H1 (cell line): ENCODE measurements around the gene TMEM59L. TPM values are rescaled to one million over a fixed set of nuclear protein-coding genes. Genes with fewer than 3 reads are reported as not detected.

Experiments
- CTCF ChIA-PET: fragments of 300-600 bp; sonication (Branson Sonifier 250); formaldehyde crosslinking; loops from one replicate; lab custom pipeline; 2021; ENCODE audit not compliant: partially characterized antibody; lab: Charles Lee
- POLR2A ChIA-PET: fragments of 300-600 bp; sonication (Branson Sonifier 250); formaldehyde crosslinking; loops from one replicate; lab custom pipeline; 2021; ENCODE audit warnings: inconsistent platforms; ENCODE audit not compliant: partially characterized antibody; lab: Charles Lee
- DNase-seq, 2 experiments: peaks; one replicate each; pipeline versions ENCODE4 v3.0.0 to v3.0.0-alpha.2; 2010 to 2022; ENCODE audit warnings: low spot score in 2 of 2, low read depth in 1 of 2, mixed read lengths in 1 of 2
- FAIRE-seq: peaks from 2 replicates; lab custom pipeline; 2011; peaks lifted over from hg19 to GRCh38; lab: Jason Lieb, UNC
- H2AFZ ChIP-seq: 2 replicates; pipeline ENCODE4 v1.8.1; 2012; ENCODE audit warnings: low read length, inconsistent platforms
- H2AK5ac ChIP-seq: 2 replicates; pipeline ENCODE4 v1.6.1; 2013; ENCODE audit warnings: low read depth, low read length
- H2BK120ac ChIP-seq: replicated peaks from 2 replicates; pipeline ENCODE3; 2013; ENCODE audit warnings: low read depth, low read length, inconsistent platforms
- H2BK12ac ChIP-seq: 2 replicates; pipeline ENCODE4 v1.6.1; 2013; ENCODE audit warnings: low read depth, low read length
- H2BK15ac ChIP-seq: 2 replicates; pipeline ENCODE4 v1.6.1; 2013; ENCODE audit warnings: low read length
- H2BK20ac ChIP-seq: 2 replicates; pipeline ENCODE4 v1.6.1; 2013; ENCODE audit warnings: low read length
- H2BK5ac ChIP-seq: 2 replicates; pipeline ENCODE4 v1.6.1; 2013; ENCODE audit warnings: low read depth, low read length
- H3K14ac ChIP-seq: 2 replicates; pipeline ENCODE4 v1.6.1; 2013; ENCODE audit warnings: inconsistent platforms; ENCODE audit not compliant: insufficient read length
- H3K18ac ChIP-seq: 2 replicates; pipeline ENCODE4 v1.6.1; 2013; ENCODE audit warnings: low read length; ENCODE audit errors: extremely low read depth
- H3K23ac ChIP-seq: 2 replicates; pipeline ENCODE4 v1.6.1; 2013; ENCODE audit warnings: inconsistent platforms; ENCODE audit not compliant: insufficient read length
- H3K23me2 ChIP-seq: 2 replicates; pipeline ENCODE4 v1.6.1; 2013; ENCODE audit warnings: low read depth, low read length
- H3K27ac ChIP-seq: 2 replicates; pipeline ENCODE4 v1.6.1; 2011; ENCODE audit warnings: low read depth, low read length, inconsistent platforms
- H3K27me3 ChIP-seq, 4 experiments: replicated peaks in 1 of 4; 1 replicate in 1 of 4; 2 replicates in 3 of 4; pipeline versions ENCODE4 v1.6.1 to v1.8.1; 2011 to 2013; ENCODE audit warnings: low read length in 3 of 4, mild to moderate bottlenecking in 3 of 4, inconsistent platforms in 2 of 4, mixed read lengths in 2 of 4, moderate library complexity in 1 of 4; ENCODE audit not compliant: control insufficient read depth in 3 of 4, insufficient read depth in 3 of 4; ENCODE audit errors: extremely low read depth in 1 of 4
- H3K36me3 ChIP-seq, 4 experiments: 2 replicates each; pipeline versions ENCODE4 v1.6.1 to v1.8.1; 2011 to 2013; ENCODE audit warnings: mild to moderate bottlenecking in 4 of 4, low read length in 3 of 4, moderate library complexity in 2 of 4, control low read depth in 1 of 4, inconsistent platforms in 1 of 4; ENCODE audit not compliant: insufficient read depth in 4 of 4, control insufficient read depth in 2 of 4
- H3K4ac ChIP-seq: replicated peaks from 2 replicates; pipeline ENCODE3; 2013; ENCODE audit warnings: low read length, low read depth, mixed read lengths, inconsistent platforms; ENCODE audit not compliant: insufficient read length
- H3K4me1 ChIP-seq, 4 experiments: replicated peaks in 1 of 4; 1 replicate in 1 of 4; 2 replicates in 3 of 4; pipeline versions ENCODE4 v1.6.1 to v1.8.1; 2011 to 2013; ENCODE audit warnings: low read length in 3 of 4, inconsistent platforms in 2 of 4, mixed read lengths in 1 of 4; ENCODE audit not compliant: insufficient read depth in 4 of 4, control insufficient read depth in 3 of 4
- H3K4me2 ChIP-seq, 2 experiments: 2 replicates each; pipeline versions ENCODE4 v1.6.1 to v1.8.1; 2011 to 2013; ENCODE audit warnings: low read depth in 2 of 2, low read length in 2 of 2, control low read depth in 1 of 2, inconsistent platforms in 1 of 2, mild to moderate bottlenecking in 1 of 2; ENCODE audit not compliant: insufficient read depth in 1 of 2
- H3K4me3 ChIP-seq, 4 experiments: fragments of 200-600, 300-600 bp in 1 of 4; sonication (generic), shearing (Covaris generic), sonication (Bioruptor Twin) in 1 of 4; 2 replicates each; pipeline versions ENCODE4 v1.5.1 to v1.8.1; 2011 to 2016; ENCODE audit warnings: low read length in 4 of 4, low read depth in 3 of 4, control low read depth in 2 of 4, inconsistent platforms in 2 of 4, mild to moderate bottlenecking in 2 of 4, mixed read lengths in 1 of 4, moderate library complexity in 1 of 4; ENCODE audit not compliant: insufficient read depth in 2 of 4; ENCODE audit errors: extremely low read depth in 1 of 4
- H3K56ac ChIP-seq: replicated peaks from 2 replicates; pipeline ENCODE3; 2013; ENCODE audit warnings: low read depth, mild to moderate bottlenecking, mixed read lengths, low read length, inconsistent platforms; ENCODE audit not compliant: insufficient read length
- H3K79me1 ChIP-seq: 2 replicates; pipeline ENCODE4 v1.6.1; 2013; ENCODE audit warnings: low read depth, low read length, control low read depth
- H3K79me2 ChIP-seq, 2 experiments: 2 replicates each; pipeline versions ENCODE4 v1.6.1 to v1.8.1; 2012 to 2013; ENCODE audit warnings: low read length in 2 of 2, mild to moderate bottlenecking in 2 of 2, inconsistent platforms in 1 of 2; ENCODE audit not compliant: insufficient read depth in 2 of 2, control insufficient read depth in 1 of 2
- H3K9ac ChIP-seq, 4 experiments: replicated peaks in 1 of 4; 1 replicate in 1 of 4; 2 replicates in 3 of 4; pipeline versions ENCODE4 v1.6.1 to v1.8.1; 2011 to 2013; ENCODE audit warnings: low read depth in 3 of 4, low read length in 3 of 4, control low read depth in 2 of 4, mild to moderate bottlenecking in 2 of 4, moderate library complexity in 2 of 4, inconsistent platforms in 1 of 4; ENCODE audit errors: extremely low read depth in 1 of 4
- H3K9me3 ChIP-seq, 2 experiments: 2 replicates each; pipeline versions ENCODE4 v1.6.1 to v1.8.1; 2012 to 2013; ENCODE audit warnings: mild to moderate bottlenecking in 2 of 2, moderate library complexity in 2 of 2, control low read depth in 1 of 2, inconsistent platforms in 1 of 2, low read depth in 1 of 2, low read length in 1 of 2, mixed read lengths in 1 of 2; ENCODE audit not compliant: insufficient read depth in 2 of 2
- H4K20me1 ChIP-seq, 2 experiments: replicated peaks in 1 of 2; 2 replicates each; pipeline versions ENCODE3 to v1.8.1; 2011 to 2013; ENCODE audit warnings: inconsistent platforms in 2 of 2, low read length in 2 of 2, mild to moderate bottlenecking in 1 of 2; ENCODE audit not compliant: insufficient read depth in 2 of 2, control insufficient read depth in 1 of 2
- H4K5ac ChIP-seq: 2 replicates; pipeline ENCODE4 v1.6.1; 2013; ENCODE audit warnings: low read length, low read depth, mixed read lengths, inconsistent platforms; ENCODE audit not compliant: insufficient read length
- H4K8ac ChIP-seq: 2 replicates; pipeline ENCODE4 v1.8.0; 2013; ENCODE audit warnings: mild to moderate bottlenecking, moderate library complexity, low read length, inconsistent platforms; ENCODE audit not compliant: insufficient read depth; ENCODE audit errors: extremely low read depth
- H4K91ac ChIP-seq: replicated peaks from 2 replicates; pipeline ENCODE3; 2013; ENCODE audit warnings: low read length, mixed read lengths, inconsistent platforms; ENCODE audit not compliant: insufficient read length
- BACH1 ChIP-seq: IDR thresholded peaks from 2 replicates; pipeline ENCODE4 v1.6.1; 2012; ENCODE audit warnings: low read length, improper control_type of control experiment
- CBX8 ChIP-seq: fragments of 300-800, 300-1000 bp; sonication (generic); IDR thresholded peaks from 2 replicates; pipeline ENCODE4 v1.7.1; 2016; ENCODE audit warnings: low read depth, low read length, borderline replicate concordance
- CREB1 ChIP-seq: IDR thresholded peaks from 2 replicates; pipeline ENCODE4 v1.6.1; 2012; ENCODE audit warnings: inconsistent platforms
- GABPA ChIP-seq: IDR thresholded peaks from 2 replicates; pipeline ENCODE4 v1.6.1; 2011; ENCODE audit warnings: mild to moderate bottlenecking, low read length, moderate library complexity, borderline replicate concordance; ENCODE audit not compliant: insufficient read depth
- GTF2F1 ChIP-seq: IDR thresholded peaks from 2 replicates; pipeline ENCODE4 v1.6.1; 2012; ENCODE audit warnings: low read depth, low read length, improper control_type of control experiment, borderline replicate concordance
- HDAC2 ChIP-seq, 2 experiments: fragments of 300-600 bp in 1 of 2; sonication (generic) in 1 of 2; IDR thresholded peaks; 2 replicates each; pipeline ENCODE4 v1.6.1; 2011 to 2012; ENCODE audit warnings: low read depth in 2 of 2, low read length in 2 of 2, mild to moderate bottlenecking in 2 of 2, moderate library complexity in 2 of 2, borderline replicate concordance in 1 of 2, inconsistent platforms in 1 of 2
- SUZ12 ChIP-seq: fragments of 200-600 bp; sonication (generic); IDR thresholded peaks from 2 replicates; pipeline ENCODE4 v1.6.1; 2012; ENCODE audit warnings: mild to moderate bottlenecking, inconsistent platforms, low read length, moderate library complexity, mixed read lengths
- TAF1 ChIP-seq: IDR thresholded peaks from 2 replicates; pipeline ENCODE4 v1.6.1; 2011; ENCODE audit warnings: mild to moderate bottlenecking, low read depth, low read length
- WGBS, 2 experiments: shearing (Covaris generic) in 1 of 2; methylation state at CpG; one replicate each; pipeline versions ENCODE4 v1.1.6 to v1.1.7; 2013 to 2015; ENCODE audit warnings: low lambda C conversion rate in 2 of 2, mixed read lengths in 2 of 2, inconsistent platforms in 1 of 2, low coverage in 1 of 2, missing lambda C conversion rate in 1 of 2; ENCODE audit not compliant: insufficient replicate concordance in 2 of 2, insufficient coverage in 1 of 2, insufficient read length in 1 of 2; ENCODE audit errors: extremely low coverage in 1 of 2, missing lambda C conversion rate in 1 of 2; 5-methylcytosine and 5-hydroxymethylcytosine counted together
- long read RNA-seq, 2 experiments: library from RNA in 1 of 2; library from capped mRNA in 1 of 2; stranded (forward); transcript quantifications; one replicate each; pipeline ENCODE4 v2.0.0, GENCODE V29; 2021; ENCODE audit warnings: inconsistent platforms in 1 of 2
- polyA minus RNA-seq, 3 experiments: library from RNA; depleted of rRNA, polyadenylated mRNA; stranded (reverse); fragments of >200 nt; gene quantifications; 1 replicate in 2 of 3; 2 replicates in 1 of 3; pipeline ENCODE4 v1.2.3, GENCODE V29; 2011
- polyA plus RNA-seq, 7 experiments: library from polyadenylated mRNA; depleted of rRNA in 3 of 7; stranded (reverse) in 5 of 7; unstranded in 2 of 7; fragments of >200 nt in 5 of 7; fragments of 200-250 nt in 2 of 7; gene quantifications; 1 replicate in 5 of 7; 2 replicates in 1 of 7; 4 replicates in 1 of 7; pipeline versions ENCODE4 v1.2.1 to v1.2.3, GENCODE V29; 2011 to 2013; ENCODE audit warnings: missing spikeins in 2 of 7, mixed read lengths in 2 of 7
- total RNA-seq: library from RNA; stranded (reverse); fragmentation: NEBNext Ultra II Directional; extraction: Animal tissue kit (Norgen Biotek cat#: 25700); gene quantifications from 2 replicates; pipeline ENCODE4 v1.2.1, GENCODE V29; 2021

Gene TMEM59L
- total RNA-seq, result 8.6 and 12.2 TPM in 2 replicates
- 4.0 and 10.4 TPM in 2 replicates for polyA plus RNA-seq (2011; rRNA removed)
- polyA plus RNA-seq (2011; cell fraction: cytosol; rRNA removed), result 6.1 TPM
- 34.5 TPM for polyA plus RNA-seq (2011; cell fraction: nucleus; rRNA removed)
- polyA plus RNA-seq (2012, experiment 1 of 2), result 5.8 to 11.5 TPM (median 11.1 TPM) in 4 replicates
- polyA plus RNA-seq (2012, experiment 2 of 2), result 10.7 TPM
- polyA plus RNA-seq (2013, experiment 1 of 2), result 37.3 TPM
- polyA plus RNA-seq (2013, experiment 2 of 2), result 37.3 TPM
- 0.56 and 0.82 TPM in 2 replicates for polyA minus RNA-seq (2011; rRNA and poly(A)+ RNA removed)
- 9.2 TPM for polyA minus RNA-seq (2011; cell fraction: cytosol; rRNA and poly(A)+ RNA removed)
- polyA minus RNA-seq (2011; cell fraction: nucleus; rRNA and poly(A)+ RNA removed), result 5.0 TPM
- long read RNA-seq, experiment 1, partial matches to known transcripts, result 7 of 10 reads
- long read RNA-seq, experiment 1, other reads (novel, unspliced or antisense), result 0 of 10 reads
- long read RNA-seq, experiment 2, result 0 reads

- Histone ChIP-seq H2BK120ac (no peak within 1 kb of the TSS), H3K79me1 (no peaks in the 10 kb centered on the region), H2BK5ac (peak within 1 kb of the TSS; percentile 27; the same call in 1 of the 2 replicates), H3K4me3 (peak within 1 kb of the TSS; percentile 39 to 75 (median 49)), H3K56ac (no peak within 1 kb of the TSS), H2AK5ac (no peak within 1 kb of the TSS; the same call in 1 of the 2 replicates), H3K4me2 (peak within 1 kb of the TSS; percentile 95 to 96), H2BK20ac (no peak within 1 kb of the TSS; the same call in 1 of the 2 replicates), H2BK15ac (peak within 1 kb of the TSS; percentile 65; the same call in 1 of the 2 replicates), H3K14ac (no peak within 1 kb of the TSS), H2BK12ac (peak within 1 kb of the TSS; percentile 97; the same call in 1 of the 2 replicates), H3K4me1 (peaks cover 27 to 45% (median 31%) of the 10 kb centered on the region in 4 experiments), H4K91ac (peak within 1 kb of the TSS; percentile 65), H3K18ac (peak within 1 kb of the TSS; percentile 51), H3K23ac (no peak within 1 kb of the TSS), H3K9me3 (no peaks in the 10 kb centered on the region), H4K20me1 (peaks cover 0 to 15% of the 10 kb centered on the region in 2 experiments), H3K4ac (peak within 1 kb of the TSS; percentile 14), H3K27ac (no peak within 1 kb of the TSS), H2AFZ (peak within 1 kb of the TSS; percentile 63; the same call in 1 of the 2 replicates), H3K79me2 (no peaks in the 10 kb centered on the region), H4K5ac (no peak within 1 kb of the TSS), H4K8ac (peak within 1 kb of the TSS; percentile 45), H3K23me2 (peaks cover 21% of the 10 kb centered on the region), H3K9ac (peak within 1 kb of the TSS in 1 of 4 experiments; percentile 39; a peak in 4 of 7 replicates), H3K36me3 (peaks cover 0 to 3% (median 0%) of the 10 kb centered on the region in 4 experiments; a peak in 1 of 8 replicates), H3K27me3 (peaks cover 54 to 74% (median 70%) of the 10 kb centered on the region in 4 experiments)
- CTCF ChIA-PET, result interaction anchor here (0.9 to 1.6 kb wide), 11 partner anchors 8 to 143 kb away, joined by 3 to 7 read pairs (median 4); no protein-coding TSS in a partner anchor
- FAIRE-seq, result no peak
- POLR2A ChIA-PET, result interaction anchor here (1.0 to 2.9 kb wide), 7 partner anchors 8 to 36 kb away, joined by 3 to 21 read pairs (median 6); partner anchors contain the start of gene REX1BD
- DNase-seq, result peak in 1 of 2 experiments; percentile 82
- 4% methylated on average over 39 of the region's 70 CpGs; no CpG with 5 or more reads in 1 of the 2 experiments for WGBS, 2 experiments
- TF ChIP-seq HDAC2 (IDR thresholded peaks at IDR 0.05; ENCODE audit: borderline replicate concordance in 1 of 2, low read depth in 2 of 2, low read length in 2 of 2) (0 out of 4 replicates have a peak, but pooled peaks of 1 of the 2 experiments have one; percentile 26), BACH1 (no peak), GTF2F1 (no peak), CREB1 (peak; percentile 79), CBX8 (no peak), GABPA (no peak), SUZ12 (peak; percentile 83), TAF1 (no peak)
Observed at GRCh38 chr19:18612772-18613588, at the start of gene TMEM59L. Gene TMEM59L, plus strand, starts transcription at chr19:18612870. Its CDS starts 89 bp downstream, at chr19:18612959.
